ENCODE results near the gene CDC25A.

Gene CDC25A

DNA sequence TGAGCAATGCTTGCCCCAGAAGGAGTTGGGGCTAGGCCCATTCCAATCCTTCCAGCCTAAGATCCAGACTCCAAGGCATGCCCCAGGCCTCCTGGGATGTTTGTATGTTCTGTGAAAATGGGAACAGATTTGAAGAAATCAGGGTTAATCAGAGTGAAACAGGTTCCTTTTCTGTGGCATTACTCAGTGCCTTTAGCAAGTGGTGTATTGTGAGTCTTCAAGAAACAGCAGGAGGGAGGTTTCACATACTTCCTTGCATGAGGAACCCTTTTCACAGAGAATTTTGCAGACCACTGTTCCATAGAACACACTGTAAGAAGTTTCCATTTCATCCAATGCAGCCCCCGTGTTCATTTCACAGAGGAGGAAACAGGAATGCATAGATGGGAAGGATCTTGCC lies 8.4 kb upstream of the CDC25A start:
- no peak for DNase-seq

DNA sequence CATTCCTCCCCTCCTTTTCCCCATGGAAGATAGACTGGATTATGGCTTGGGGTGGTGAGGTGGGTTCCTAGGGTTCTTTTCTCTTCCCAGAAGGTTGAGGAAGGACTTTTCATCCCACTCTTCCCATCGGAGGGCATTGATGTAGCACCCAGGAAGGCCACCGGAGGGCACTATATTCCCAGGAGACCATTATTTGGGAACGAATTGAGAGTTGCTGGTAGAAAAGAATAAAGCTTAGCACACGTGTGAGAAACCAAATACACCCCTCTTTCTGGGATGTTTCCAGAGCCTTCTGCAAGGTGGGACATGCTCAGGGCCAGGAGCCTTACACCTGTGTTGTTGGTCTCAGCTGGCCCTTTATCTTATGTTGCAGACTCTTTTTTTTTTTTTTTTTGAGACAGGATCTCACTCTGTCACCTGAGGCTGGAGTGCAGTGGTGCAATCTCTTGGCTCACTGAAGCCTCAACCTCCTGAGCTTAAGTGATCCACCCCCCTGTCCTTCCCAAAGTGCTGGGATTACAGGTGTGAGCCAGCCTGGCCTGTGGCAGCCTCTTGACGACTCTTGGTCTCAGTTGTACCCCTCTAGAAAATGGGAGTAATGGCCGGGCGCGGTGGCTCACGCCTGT lies 6.3 kb upstream of the CDC25A start:
- peak in 32 of 51 donors; percentile 3 to 72 (median 25) for DNase-seq

DNA sequence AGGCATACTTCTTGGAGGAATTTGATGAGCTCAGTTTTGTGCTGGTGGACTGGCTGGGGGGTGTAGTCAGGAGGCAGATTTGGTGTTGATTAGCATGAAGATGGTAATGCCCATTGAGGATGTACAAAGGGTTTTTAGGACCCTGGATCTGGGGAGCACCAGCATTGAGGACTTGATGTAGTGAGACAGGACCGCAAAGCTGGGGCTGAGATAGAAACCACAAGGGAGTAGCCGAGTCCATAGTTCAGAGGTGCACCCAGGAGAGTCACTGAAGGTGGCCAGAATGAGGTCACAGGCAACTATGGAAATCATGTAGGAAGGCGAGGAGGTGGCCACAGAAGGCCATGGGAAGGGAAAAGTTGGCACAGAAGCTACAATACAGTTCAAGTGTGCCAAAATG lies 2.7 kb upstream of the CDC25A start:
- no peak for DNase-seq

DNA sequence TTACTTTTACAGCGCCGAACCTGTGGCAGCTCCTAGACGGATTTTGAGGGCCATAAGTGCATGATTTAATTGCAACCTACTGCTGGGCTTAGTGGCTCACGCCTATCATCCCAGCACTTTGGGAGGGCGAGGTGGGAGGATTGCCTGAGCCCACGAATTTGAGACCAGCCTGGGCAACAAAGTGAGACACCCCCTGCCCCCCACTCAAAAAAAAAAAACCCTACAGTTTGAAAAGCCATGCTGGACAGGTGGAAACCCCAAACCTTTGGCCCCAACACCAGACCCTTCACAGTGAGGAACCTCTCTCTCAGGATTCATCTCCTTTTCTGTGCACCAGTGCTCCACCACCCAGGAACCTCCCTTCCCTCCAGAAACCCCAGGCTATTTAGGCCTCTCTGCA lies 1.1 kb upstream of the CDC25A start:
- no peak for DNase-seq

- DNase-seq: peak in 28 of 51 donors; percentile 2 to 84 (median 70)
Measured at GRCh38 chr3:48187579-48188265, 495 bp downstream of the CDC25A start.

DNA sequence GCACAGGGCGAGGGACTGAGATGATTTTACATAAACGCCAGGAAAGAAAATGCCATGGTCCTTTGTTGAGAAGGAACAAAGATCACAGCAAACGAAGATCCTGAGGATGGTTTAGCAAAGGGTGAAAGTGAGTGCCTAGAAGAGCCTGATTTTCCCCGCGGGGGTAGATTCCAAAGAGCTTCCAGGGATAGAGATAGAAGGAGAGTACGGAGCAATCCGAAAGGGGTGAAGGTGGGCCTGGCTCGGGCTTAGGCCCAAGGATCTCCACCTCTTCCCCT lies 977 bp downstream of the CDC25A start:
- DNase-seq: no peak

- DNase-seq: no peak
Measured at GRCh38 chr3:48186631-48187300, 1.5 kb downstream of the CDC25A start.

GRCh38 chr3:48185129-48185528 lies 3.1 kb downstream of the CDC25A start:
- DNase-seq: no peak

GRCh38 chr3:48184299-48184698 lies 3.9 kb downstream of the CDC25A start:
- no peak for DNase-seq

DNA sequence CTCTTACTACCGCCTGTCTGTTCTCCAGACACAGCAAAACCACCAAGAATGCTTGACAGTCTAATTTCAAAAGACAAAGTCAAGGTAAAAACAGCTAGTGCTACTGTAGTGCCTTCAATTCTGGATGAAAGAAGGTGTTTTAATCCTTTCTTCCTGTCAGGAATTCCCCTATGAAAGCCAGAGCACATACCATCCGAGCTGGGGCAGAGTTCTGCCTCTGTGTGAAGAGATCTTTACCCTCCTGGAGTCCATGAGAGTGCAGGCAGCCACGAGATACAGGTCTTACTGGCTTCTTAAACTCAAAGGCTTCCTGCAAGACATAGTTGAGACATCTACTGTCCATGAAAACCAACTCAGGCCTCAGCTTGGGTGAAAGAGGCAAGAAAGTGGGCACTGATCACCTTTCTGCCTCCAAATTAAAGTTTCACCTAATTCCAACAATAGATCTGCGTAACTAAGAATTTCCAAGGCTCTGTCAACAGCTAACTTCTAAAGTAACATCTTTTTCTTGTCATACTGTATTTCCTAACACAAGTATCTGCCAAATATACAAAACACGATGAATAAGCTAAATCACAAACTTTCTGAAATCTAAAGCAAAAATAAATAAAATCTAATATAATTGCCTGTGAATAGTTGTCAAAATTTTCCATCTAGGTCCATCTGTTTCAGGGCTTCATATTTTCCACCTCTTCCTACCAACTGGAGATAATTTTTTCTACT lies 7.5 kb downstream of the CDC25A start:
- DNase-seq: no peak

- DNase-seq: no peak
Measured at GRCh38 chr3:48180021-48180420, 8.2 kb downstream of the CDC25A start.

DNA sequence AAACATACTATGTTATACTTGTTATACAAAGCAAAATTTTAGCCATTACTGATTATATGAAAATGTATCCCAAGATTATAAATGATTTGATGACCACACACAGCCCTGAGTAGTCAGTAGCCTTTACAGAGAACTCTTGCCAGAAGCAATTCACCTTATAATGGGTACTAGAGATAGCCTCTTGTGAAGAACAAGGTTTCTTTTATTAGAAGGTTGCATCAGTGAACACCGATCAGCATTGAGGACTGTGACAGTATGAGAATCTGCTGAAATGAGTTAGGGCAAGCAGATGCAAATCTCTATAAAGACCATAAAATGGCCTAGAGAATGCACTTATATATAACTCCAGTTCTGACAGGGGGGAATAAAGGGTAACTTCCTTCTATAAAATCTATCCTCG lies 10.1 kb downstream of the CDC25A start:
- DNase-seq: no peak

DNA sequence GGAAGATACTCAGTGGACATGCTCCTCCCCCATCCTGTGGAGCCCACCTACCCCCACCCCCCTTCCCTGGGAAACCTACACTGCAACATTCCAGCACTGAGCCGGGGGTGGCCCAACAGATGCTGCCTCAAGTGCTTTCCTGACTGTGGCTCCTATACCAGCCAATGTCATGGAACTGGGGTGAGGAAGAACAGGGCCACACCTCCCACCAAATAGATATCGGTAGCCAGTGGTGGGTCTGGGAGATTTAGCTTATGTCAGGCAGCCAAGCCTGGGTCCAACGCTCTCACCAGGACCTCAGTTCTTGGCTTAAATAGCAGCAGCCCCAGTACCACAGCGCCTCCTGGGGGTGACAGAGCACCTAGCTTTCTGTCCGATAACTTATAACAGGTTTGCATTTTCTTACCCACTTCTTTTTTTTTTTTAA lies 30.3 kb downstream of the CDC25A start:
- DNase-seq: peak in 26 of 51 donors; percentile 0 to 65 (median 16)

- DNase-seq: no peak
Measured at GRCh38 chr3:48157202-48157840, 30.9 kb downstream of the CDC25A start.

DNA sequence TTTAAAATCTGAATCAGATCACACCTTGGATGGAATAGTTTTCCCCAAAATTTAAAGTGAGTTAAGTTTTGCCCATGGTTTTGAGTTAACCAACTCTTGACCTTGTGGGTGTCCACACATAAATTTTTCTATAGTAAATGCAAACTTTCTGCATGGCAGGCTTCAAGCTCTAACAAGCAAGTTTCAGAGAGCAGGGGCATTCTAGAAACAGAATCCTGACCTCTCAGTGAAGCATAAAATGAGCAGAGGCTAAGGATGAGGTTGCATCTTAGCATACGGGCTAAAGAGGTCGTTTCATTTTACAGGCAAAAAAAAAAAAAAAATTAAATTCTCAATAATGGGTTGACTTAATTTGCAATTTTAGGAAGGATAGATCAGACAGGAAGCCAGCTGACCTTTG lies 32.1 kb downstream of the CDC25A start:
- DNase-seq: no peak

- no peak for DNase-seq
Measured at GRCh38 chr3:48155122-48155521, 33.1 kb downstream of the CDC25A start.

- no peak for DNase-seq
Measured at GRCh38 chr3:48151807-48152427, 36.3 kb downstream of the CDC25A start.

- peak in 46 of 51 donors; percentile 2 to 76 (median 48) for DNase-seq
Measured at GRCh38 chr3:48151058-48151806, 37.0 kb downstream of the CDC25A start.

GRCh38 chr3:48143992-48144391 lies 44.2 kb downstream of the CDC25A start:
- no peak for DNase-seq

DNA sequence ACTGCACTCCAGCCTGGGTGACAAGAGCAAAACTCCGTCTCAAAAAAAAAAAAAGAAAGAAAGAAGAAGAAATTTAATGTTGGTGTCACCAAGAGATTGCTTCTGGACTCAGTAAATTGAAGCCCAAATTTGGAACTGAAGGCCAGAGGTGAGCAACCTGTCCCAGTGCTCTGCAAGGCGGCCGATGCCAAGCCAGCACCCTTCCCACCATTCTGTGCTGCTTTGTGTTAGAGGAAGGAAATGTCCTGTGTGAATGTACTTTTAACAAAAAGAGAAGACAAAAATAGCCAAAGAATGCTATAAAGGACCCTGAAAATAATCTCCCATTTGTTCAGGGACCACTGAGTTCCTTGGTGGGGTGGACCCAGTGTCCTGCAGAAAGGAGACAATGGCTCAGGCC lies 44.6 kb downstream of the CDC25A start:
- DNase-seq: no peak
